GM23248 (cell line): ENCODE measurements around the gene CST1. TPM values are rescaled to one million over a fixed set of nuclear protein-coding genes. Genes with fewer than 3 reads are reported as not detected.
"Not testable (repeated sequence)": the region's sequence is repeated elsewhere in the genome, so short reads cannot be mapped to it uniquely, and the experiment has no call there.

Experiments used
- DNase-seq: peaks from one replicate; pipeline ENCODE4 v3.0.0-alpha.2; 2015
- H2AFZ ChIP-seq: fragments of 200-600 bp; sonication (generic); 2 replicates; pipeline ENCODE4 v1.6.1; 2016; ENCODE audit warnings: antibody characterized with exemption
- H3F3A ChIP-seq: fragments of 200-600 bp; sonication (generic); 2 replicates; pipeline ENCODE4 v1.6.1; 2016; ENCODE audit warnings: mild to moderate bottlenecking, antibody characterized with exemption, mixed run types; ENCODE audit not compliant: insufficient read depth
- H3K27ac ChIP-seq: fragments of 200-600 bp; sonication (generic); 2 replicates; pipeline ENCODE4 v1.5.1; 2016; ENCODE audit warnings: mild to moderate bottlenecking
- H3K27me3 ChIP-seq: fragments of 200-600 bp; sonication (generic); replicated peaks from 2 replicates; pipeline ENCODE4 v1.6.1; 2016; ENCODE audit warnings: mild to moderate bottlenecking; ENCODE audit not compliant: insufficient read depth
- H3K36me3 ChIP-seq: fragments of 200-600 bp; sonication (generic); 2 replicates; pipeline ENCODE4 v1.6.1; 2016; ENCODE audit warnings: low read depth, mild to moderate bottlenecking
- H3K4me1 ChIP-seq: fragments of 200-600 bp; sonication (generic); 2 replicates; pipeline ENCODE4 v1.6.1; 2016; ENCODE audit warnings: mild to moderate bottlenecking; ENCODE audit not compliant: insufficient read depth
- H3K4me2 ChIP-seq: fragments of 200-600 bp; sonication (generic); one replicate; pipeline ENCODE4 v1.6.1; 2016; ENCODE audit warnings: mild to moderate bottlenecking; ENCODE audit not compliant: unreplicated experiment
- H3K4me3 ChIP-seq: fragments of 200-600 bp; sonication (generic); 2 replicates; pipeline ENCODE4 v1.5.1; 2016; ENCODE audit warnings: mild to moderate bottlenecking
- H3K79me2 ChIP-seq: fragments of 200-600 bp; sonication (generic); 2 replicates; pipeline ENCODE4 v1.6.1; 2016; ENCODE audit warnings: mild to moderate bottlenecking; ENCODE audit not compliant: insufficient read depth
- H3K9ac ChIP-seq: fragments of 200-600 bp; sonication (generic); 2 replicates; pipeline ENCODE4 v1.6.1; 2016; ENCODE audit warnings: mild to moderate bottlenecking
- H3K9me2 ChIP-seq: fragments of 200-600 bp; sonication (generic); 2 replicates; pipeline ENCODE4 v1.6.1; 2016; ENCODE audit warnings: mixed run types, mild to moderate bottlenecking, moderate library complexity; ENCODE audit not compliant: insufficient read depth
- H3K9me3 ChIP-seq: fragments of 200-600 bp; sonication (generic); one replicate; pipeline ENCODE4 v1.6.1; 2017; ENCODE audit warnings: low read depth
- H4K20me1 ChIP-seq: fragments of 200-600 bp; sonication (generic); 2 replicates; pipeline ENCODE4 v1.6.0; 2016; ENCODE audit not compliant: insufficient read depth
- EZH2 ChIP-seq: fragments of 200-600 bp; sonication (generic); IDR thresholded peaks from 2 replicates; pipeline ENCODE4 v1.6.1; 2018; ENCODE audit warnings: antibody characterized with exemption, mild to moderate bottlenecking; ENCODE audit not compliant: insufficient read depth, poor library complexity, severe bottlenecking
- EZH2phosphoT487 ChIP-seq: fragments of 200-600 bp; sonication (generic); IDR thresholded peaks from 2 replicates; pipeline ENCODE4 v1.6.1; 2018; ENCODE audit warnings: antibody characterized with exemption, moderate library complexity, mild to moderate bottlenecking, low read depth; ENCODE audit not compliant: insufficient read depth
- WGBS, 2 experiments: methylation state at CpG; one replicate each; pipeline ENCODE4 v1.1.6; 2015 to 2017; ENCODE audit warnings: low lambda C conversion rate in 2 of 2, low coverage in 1 of 2; ENCODE audit errors: missing lambda C conversion rate in 2 of 2; 5-methylcytosine and 5-hydroxymethylcytosine counted together
- in situ Hi-C: fragments of 300-500 bp; cut with MboI; formaldehyde crosslinking; loops from 2 replicates; pipeline ENCODE4 v1.15.0; 2020
- polyA plus RNA-seq: library from polyadenylated mRNA; unstranded; fragments of >200 nt; fragmentation: Nextera tagmentation; extraction: Ambion mirVana; gene quantifications from 2 replicates; pipeline ENCODE4 v1.2.1, GENCODE V29; 2016
- total RNA-seq: library from RNA; depleted of rRNA; stranded (reverse); fragments of >200 nt; shearing (Covaris generic); gene quantifications from 2 replicates; pipeline ENCODE4 v1.2.3, GENCODE V29; 2014

The CST1 gene
- total and polyA plus RNA-seq, 2 experiments from 2014 or later, result not detected

GRCh38 chr20:23783447-23783846 lies 32.7 kb upstream of the CST1 start:
- DNase-seq, result no peak
- H2AFZ ChIP-seq, result no peak overlapping the region
- no peak overlapping the region for H3K4me3 ChIP-seq
- H3K79me2 ChIP-seq, result no peaks in the 10 kb centered on the region
- H4K20me1 ChIP-seq, result no peaks in the 10 kb centered on the region
- no peak for TF ChIP-seq EZH2
- no peak for TF ChIP-seq EZH2phosphoT487
- no peaks in the 10 kb centered on the region for H3K4me1 ChIP-seq
- H3K36me3 ChIP-seq, result no peaks in the 10 kb centered on the region
- H3K9me3 ChIP-seq, result no peaks in the 10 kb centered on the region
- H3K27ac ChIP-seq, result no peak overlapping the region
- in situ Hi-C loops, result no loop called here
- H3K9ac ChIP-seq, result no peak overlapping the region
- no peaks in the 10 kb centered on the region for H3F3A ChIP-seq
- H3K9me2 ChIP-seq, result no peaks in the 10 kb centered on the region
- 36 to 70% methylated on average over 1 of the region's 1 CpG for WGBS, 2 experiments
- H3K4me2 ChIP-seq, result no peak overlapping the region
- no peaks in the 10 kb centered on the region for H3K27me3 ChIP-seq

GRCh38 chr20:23782366-23782983 lies 31.7 kb upstream of the CST1 start:
- Histone ChIP-seq H3K9me2 (no peaks in the 10 kb centered on the region), H3K36me3 (no peaks in the 10 kb centered on the region), H3K27me3 (no peaks in the 10 kb centered on the region), H3K9ac (no peak overlapping the region), H3F3A (no peaks in the 10 kb centered on the region), H3K4me1 (no peaks in the 10 kb centered on the region), H3K4me3 (no peak overlapping the region), H3K9me3 (no peaks in the 10 kb centered on the region), H3K4me2 (no peak overlapping the region), H3K27ac (no peak overlapping the region), H3K79me2 (no peaks in the 10 kb centered on the region), H4K20me1 (no peaks in the 10 kb centered on the region), H2AFZ (no peak overlapping the region)
- in situ Hi-C loops, result no loop called here
- WGBS, 2 experiments, result 53 to 55% methylated on average over 8 of the region's 8 CpGs
- TF ChIP-seq EZH2phosphoT487 (no peak), EZH2 (no peak)
- peak; percentile 49 for DNase-seq

GRCh38 chr20:23778676-23779075 lies 27.9 kb upstream of the CST1 start:
- H3K9me2 ChIP-seq, H3K27me3 ChIP-seq, H3F3A ChIP-seq, H2AFZ ChIP-seq, H3K9me3 ChIP-seq, H3K9ac ChIP-seq, H3K27ac ChIP-seq, H3K4me3 ChIP-seq, H3K79me2 ChIP-seq, H4K20me1 ChIP-seq, in situ Hi-C loops, H3K4me2 ChIP-seq, H3K4me1 ChIP-seq, H3K36me3 ChIP-seq: not testable (repeated sequence)
- peak; percentile 25 for DNase-seq

GRCh38 chr20:23777380-23777779 lies 26.6 kb upstream of the CST1 start:
- WGBS, 2 experiments, result 45% methylated on average over 8 of the region's 8 CpGs
- H3K79me2 ChIP-seq, H3K4me3 ChIP-seq, H3K9me3 ChIP-seq, in situ Hi-C loops, H4K20me1 ChIP-seq, H3K4me1 ChIP-seq, H3K9ac ChIP-seq, H2AFZ ChIP-seq, H3K27me3 ChIP-seq, H3K27ac ChIP-seq, H3F3A ChIP-seq, H3K9me2 ChIP-seq, H3K36me3 ChIP-seq, DNase-seq, H3K4me2 ChIP-seq: not testable (repeated sequence)

GRCh38 chr20:23776067-23776771 lies 25.5 kb upstream of the CST1 start:
- WGBS, 2 experiments, result 18 to 36% methylated on average over 6 to 14 of the region's 14 CpGs

More at GRCh38 chr20:23776067-23776771, 25.5 kb upstream of the CST1 start:
- Histone ChIP-seq H3K4me3 (no peak overlapping the region), H3K27me3 (0 out of 2 replicates have a peak, but pooled peaks cover 6% of the 10 kb centered on the region), H3K4me2 (no peak overlapping the region), H3K9me3 (no peaks in the 10 kb centered on the region), H3K79me2 (no peaks in the 10 kb centered on the region), H2AFZ (no peak overlapping the region), H4K20me1 (no peaks in the 10 kb centered on the region), H3K9me2 (no peaks in the 10 kb centered on the region), H3K36me3 (no peaks in the 10 kb centered on the region), H3K9ac (no peak overlapping the region), H3K4me1 (no peaks in the 10 kb centered on the region), H3F3A (no peaks in the 10 kb centered on the region), H3K27ac (no peak overlapping the region)
- in situ Hi-C loops, result no loop called here
- DNase-seq, result no peak
- TF ChIP-seq EZH2 (no peak), EZH2phosphoT487 (no peak)
